ENCODE data around the gene LAPTM4A.

LAPTM4A gene

GRCh38 chr2:20094955-20095354 lies 43.5 kb upstream of the LAPTM4A start:
- no peak for DNase-seq (ENCODE audit: low read depth)

GRCh38 chr2:20094142-20094755 lies 42.8 kb upstream of the LAPTM4A start:
- peak; percentile 28 for DNase-seq (ENCODE audit: low read depth)
- H3K4me3 ChIP-seq (ENCODE audit: low read depth, low read length): no peak overlapping the region
- TF ChIP-seq POLR2A (IDR thresholded peaks at IDR 0.05; ENCODE audit: extremely low read depth, insufficient read length) (no peak), MAX (IDR thresholded peaks at IDR 0.05; ENCODE audit: low read depth, low read length) (no peak), MYC (IDR thresholded peaks at IDR 0.05; ENCODE audit: low read depth, low read length) (no peak), CTCF (IDR thresholded peaks at IDR 0.05; ENCODE audit: low read depth, low read length) (no peak)

More at GRCh38 chr2:20094955-20095354, 43.5 kb upstream of the LAPTM4A start:
- no peak overlapping the region for H3K4me3 ChIP-seq (ENCODE audit: low read depth, low read length)
- TF ChIP-seq CTCF (IDR thresholded peaks at IDR 0.05; ENCODE audit: low read depth, low read length): no peak

- TF ChIP-seq POLR2A (IDR thresholded peaks at IDR 0.05; ENCODE audit: extremely low read depth, insufficient read length) (no peak), CTCF (IDR thresholded peaks at IDR 0.05; ENCODE audit: low read depth, low read length) (peak; percentile 20)
- H3K4me3 ChIP-seq (ENCODE audit: low read depth, low read length): no peak overlapping the region
- peak; percentile 34 for DNase-seq (ENCODE audit: low read depth)
Measured at GRCh38 chr2:20093263-20094141, 42.1 kb upstream of the LAPTM4A start.

- TF ChIP-seq CTCF (IDR thresholded peaks at IDR 0.05; ENCODE audit: low read depth, low read length) (no peak), MAX (IDR thresholded peaks at IDR 0.05; ENCODE audit: low read depth, low read length) (no peak), MYC (IDR thresholded peaks at IDR 0.05; ENCODE audit: low read depth, low read length) (no peak), POLR2A (IDR thresholded peaks at IDR 0.05; ENCODE audit: extremely low read depth, insufficient read length) (no peak)
- no peak for DNase-seq (ENCODE audit: low read depth)
- H3K4me3 ChIP-seq (ENCODE audit: low read depth, low read length): no peak overlapping the region
Measured at GRCh38 chr2:20092901-20093235, 41.4 kb upstream of the LAPTM4A start.

- no peak for DNase-seq (ENCODE audit: low read depth)
- no peak overlapping the region for H3K4me3 ChIP-seq (ENCODE audit: low read depth, low read length)
- TF ChIP-seq POLR2A (IDR thresholded peaks at IDR 0.05; ENCODE audit: extremely low read depth, insufficient read length) (no peak), MAX (IDR thresholded peaks at IDR 0.05; ENCODE audit: low read depth, low read length) (no peak), MYC (IDR thresholded peaks at IDR 0.05; ENCODE audit: low read depth, low read length) (no peak), CTCF (IDR thresholded peaks at IDR 0.05; ENCODE audit: low read depth, low read length) (no peak)
Measured at GRCh38 chr2:20092226-20092900, 40.9 kb upstream of the LAPTM4A start.

Data from NB4 (cell line).